GM18520 (cell line): ENCODE results near the gene SCMH1.
"Not testable (repeated sequence)": the region's sequence is repeated elsewhere in the genome, so short reads cannot be mapped to it uniquely, and the experiment has no call there.

Experiments used
- ATAC-seq: cut with Tn5 transposase; IDR thresholded peaks from one replicate; pipeline ENCODE4 v1.9.1; 2021; ENCODE audit not compliant: unreplicated experiment

Gene SCMH1

GRCh38 chr1:41215623-41216022, 26.5 kb downstream of the SCMH1 start:
- ATAC-seq, result no peak

- ATAC-seq, result no peak
Observed at GRCh38 chr1:41213341-41213740, 28.8 kb downstream of the SCMH1 start.

- ATAC-seq, result not testable (repeated sequence)
Observed at GRCh38 chr1:41211608-41212007, 30.5 kb downstream of the SCMH1 start.

- ATAC-seq, result not testable (repeated sequence)
Observed at GRCh38 chr1:41207053-41207452, 35.1 kb downstream of the SCMH1 start.

- no peak for ATAC-seq
Observed at GRCh38 chr1:41200728-41201127, 41.4 kb downstream of the SCMH1 start.

GRCh38 chr1:41199375-41199774, 42.7 kb downstream of the SCMH1 start:
- no peak for ATAC-seq

- ATAC-seq, result no peak
Observed at GRCh38 chr1:41192456-41193178, 49.5 kb downstream of the SCMH1 start.

- ATAC-seq, result no peak
Observed at GRCh38 chr1:41184446-41184845, 57.7 kb downstream of the SCMH1 start.

- not testable (repeated sequence) for ATAC-seq
Observed at GRCh38 chr1:41178230-41178629, 63.9 kb downstream of the SCMH1 start.

GRCh38 chr1:41175546-41175945, 66.6 kb downstream of the SCMH1 start:
- ATAC-seq, result no peak

- no peak for ATAC-seq
Observed at GRCh38 chr1:41174170-41174569, 67.9 kb downstream of the SCMH1 start.

- ATAC-seq, result no peak
Observed at GRCh38 chr1:41173651-41174050, 68.5 kb downstream of the SCMH1 start.

- no peak for ATAC-seq
Observed at GRCh38 chr1:41171266-41171874, 70.7 kb downstream of the SCMH1 start.

GRCh38 chr1:41169799-41170180, 72.3 kb downstream of the SCMH1 start:
- no peak for ATAC-seq

- no peak for ATAC-seq
Observed at GRCh38 chr1:41169066-41169798, 72.9 kb downstream of the SCMH1 start.

GRCh38 chr1:41167667-41168066, 74.4 kb downstream of the SCMH1 start:
- no peak for ATAC-seq

- no peak for ATAC-seq
Observed at GRCh38 chr1:41164727-41165126, 77.4 kb downstream of the SCMH1 start.

- ATAC-seq, result no peak
Observed at GRCh38 chr1:41162441-41162840, 79.7 kb downstream of the SCMH1 start.

GRCh38 chr1:41161846-41162245, 80.3 kb downstream of the SCMH1 start:
- ATAC-seq, result no peak

- ATAC-seq, result no peak
Observed at GRCh38 chr1:41160498-41161110, 81.5 kb downstream of the SCMH1 start.

- ATAC-seq, result no peak
Observed at GRCh38 chr1:41158966-41159365, 83.1 kb downstream of the SCMH1 start.
